Head of caudate nucleus (tissue), 42 donors: ENCODE data around the gene DLD.
A peak's percentile ranks its signal among the peaks of the same experiment; 100 is the strongest.
"Not testable (repeated sequence)": the region's sequence is repeated elsewhere in the genome, so short reads cannot be mapped to it uniquely, and the experiment has no call there.

Experiments
- DNase-seq, 42 donors: peaks; one replicate each; pipeline versions ENCODE4 v3.0.0 to v3.0.0-alpha.2; 2020 to 2021; ENCODE audit warnings: mixed read lengths in 7 of 42
- intact Hi-C: fragments of 100-400 bp; cut with DNase I; formaldehyde crosslinking; loops from one replicate; pipeline ENCODE4 v1.15.0; 2022

Gene DLD

GRCh38 chr7:107890962-107891635, at the start of gene DLD:
Gene DLD (plus strand): TSS chr7:107891183. CDS start chr7:107891251, 68 bp downstream.
- intact Hi-C loops, result no loop called here
- DNase-seq, result peak; percentile 92 to 98 (median 96)

GRCh38 chr7:107842213-107842612, 48.8 kb upstream of the DLD start:
- DNase-seq, result no peak
- intact Hi-C loops, result no loop called here

- intact Hi-C loops, result no loop called here
- no peak for DNase-seq
Observed at GRCh38 chr7:107843184-107843583, 47.8 kb upstream of the DLD start.

- intact Hi-C loops, result no loop called here
- peak in 1 of 42 donors; percentile 10 for DNase-seq
Observed at GRCh38 chr7:107846324-107846723, 44.7 kb upstream of the DLD start.

GRCh38 chr7:107847168-107847835, 43.7 kb upstream of the DLD start:
- intact Hi-C loops, result no loop called here
- peak in 1 of 42 donors; percentile 22 for DNase-seq

- intact Hi-C loops, DNase-seq: not testable (repeated sequence)
Observed at GRCh38 chr7:107847836-107848175, 43.2 kb upstream of the DLD start.

GRCh38 chr7:107848211-107848610, 42.8 kb upstream of the DLD start:
- DNase-seq, intact Hi-C loops: not testable (repeated sequence)

- intact Hi-C loops, result no loop called here
- DNase-seq, result no peak
Observed at GRCh38 chr7:107850216-107850615, 40.8 kb upstream of the DLD start.

GRCh38 chr7:107850643-107851042, 40.3 kb upstream of the DLD start:
- no peak for DNase-seq
- intact Hi-C loops, result no loop called here

GRCh38 chr7:107854454-107854853, 36.5 kb upstream of the DLD start:
- intact Hi-C loops, result no loop called here

GRCh38 chr7:107854989-107855388, 36.0 kb upstream of the DLD start:
- no peak for DNase-seq
- intact Hi-C loops, result no loop called here

More at GRCh38 chr7:107854454-107854853, 36.5 kb upstream of the DLD start:
- no peak for DNase-seq

GRCh38 chr7:107856806-107857540, 34.0 kb upstream of the DLD start:
- intact Hi-C loops, result no loop called here

GRCh38 chr7:107857541-107857912, 33.5 kb upstream of the DLD start:
- no peak for DNase-seq
- intact Hi-C loops, result no loop called here

More at GRCh38 chr7:107856806-107857540, 34.0 kb upstream of the DLD start:
- no peak for DNase-seq

GRCh38 chr7:107858280-107858679, 32.7 kb upstream of the DLD start:
- intact Hi-C loops, result no loop called here
- no peak for DNase-seq

- no peak for DNase-seq
- intact Hi-C loops, result no loop called here
Observed at GRCh38 chr7:107860279-107860961, 30.6 kb upstream of the DLD start.

GRCh38 chr7:107860981-107861652, 29.9 kb upstream of the DLD start:
- DNase-seq, result no peak
- intact Hi-C loops, result no loop called here

GRCh38 chr7:107865956-107866775, 24.8 kb upstream of the DLD start:
- intact Hi-C loops, result no loop called here
- DNase-seq, result no peak

GRCh38 chr7:107867858-107868466, 23.0 kb upstream of the DLD start:
- intact Hi-C loops, result no loop called here

More at GRCh38 chr7:107867858-107868466, 23.0 kb upstream of the DLD start:
- DNase-seq, result no peak
